Coronary artery (tissue), 2 donors: ENCODE results near the gene UBE2F.

Experiments used
- DNase-seq: peaks from one replicate; pipeline ENCODE4 v3.0.0-alpha.2; 2017; ENCODE audit warnings: low spot score
- H3K27ac ChIP-seq, 2 donors: fragments of 200-600 bp; sonication (generic); one replicate each; pipeline ENCODE4 v1.5.1; 2016 to 2019
- H3K4me3 ChIP-seq: fragments of 200-600 bp; sonication (generic); 2 replicates; pipeline ENCODE4 v1.5.1; 2016; ENCODE audit warnings: mild to moderate bottlenecking, moderate library complexity
- TF ChIP-seq, protein P1 (sequence below): fragments of 200-600 bp; sonication (generic); IDR thresholded peaks from one replicate; pipeline ENCODE4 v1.5.1; 2019; ENCODE audit warnings: antibody characterized with exemption

Gene UBE2F

DNA sequence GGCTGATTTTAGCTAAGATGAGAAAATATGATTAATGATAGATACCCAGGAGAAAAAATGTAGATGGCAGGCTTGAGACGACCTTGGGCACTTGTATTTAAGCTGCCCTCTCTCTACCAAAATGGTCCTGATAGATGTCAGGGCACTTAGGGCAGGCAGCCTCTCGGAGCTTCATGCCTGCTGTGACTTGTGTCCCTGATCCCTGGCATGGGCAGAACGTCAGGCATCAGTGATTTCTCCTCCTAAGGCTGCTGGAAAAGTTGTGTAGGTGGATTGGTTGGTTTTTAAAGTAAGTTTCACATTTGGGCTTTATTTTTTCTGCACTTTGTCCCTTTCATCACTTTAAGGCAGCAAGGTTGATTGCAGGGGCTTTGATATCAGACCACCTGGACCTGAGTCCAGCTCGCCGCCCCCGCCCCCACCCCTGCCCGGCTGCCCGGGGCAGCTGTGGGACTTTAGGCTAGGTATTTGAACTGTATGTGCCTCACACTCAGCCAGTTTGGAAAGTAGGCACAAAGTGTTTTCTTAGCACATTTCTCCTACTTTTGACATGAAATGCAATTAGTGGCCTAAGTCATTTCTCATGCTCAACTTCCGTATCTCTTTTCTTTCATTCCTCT, 59.0 kb downstream of the UBE2F start:
- TF ChIP-seq, protein P1, sequence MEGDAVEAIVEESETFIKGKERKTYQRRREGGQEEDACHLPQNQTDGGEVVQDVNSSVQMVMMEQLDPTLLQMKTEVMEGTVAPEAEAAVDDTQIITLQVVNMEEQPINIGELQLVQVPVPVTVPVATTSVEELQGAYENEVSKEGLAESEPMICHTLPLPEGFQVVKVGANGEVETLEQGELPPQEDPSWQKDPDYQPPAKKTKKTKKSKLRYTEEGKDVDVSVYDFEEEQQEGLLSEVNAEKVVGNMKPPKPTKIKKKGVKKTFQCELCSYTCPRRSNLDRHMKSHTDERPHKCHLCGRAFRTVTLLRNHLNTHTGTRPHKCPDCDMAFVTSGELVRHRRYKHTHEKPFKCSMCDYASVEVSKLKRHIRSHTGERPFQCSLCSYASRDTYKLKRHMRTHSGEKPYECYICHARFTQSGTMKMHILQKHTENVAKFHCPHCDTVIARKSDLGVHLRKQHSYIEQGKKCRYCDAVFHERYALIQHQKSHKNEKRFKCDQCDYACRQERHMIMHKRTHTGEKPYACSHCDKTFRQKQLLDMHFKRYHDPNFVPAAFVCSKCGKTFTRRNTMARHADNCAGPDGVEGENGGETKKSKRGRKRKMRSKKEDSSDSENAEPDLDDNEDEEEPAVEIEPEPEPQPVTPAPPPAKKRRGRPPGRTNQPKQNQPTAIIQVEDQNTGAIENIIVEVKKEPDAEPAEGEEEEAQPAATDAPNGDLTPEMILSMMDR = no peak
- no peak for DNase-seq

DNA sequence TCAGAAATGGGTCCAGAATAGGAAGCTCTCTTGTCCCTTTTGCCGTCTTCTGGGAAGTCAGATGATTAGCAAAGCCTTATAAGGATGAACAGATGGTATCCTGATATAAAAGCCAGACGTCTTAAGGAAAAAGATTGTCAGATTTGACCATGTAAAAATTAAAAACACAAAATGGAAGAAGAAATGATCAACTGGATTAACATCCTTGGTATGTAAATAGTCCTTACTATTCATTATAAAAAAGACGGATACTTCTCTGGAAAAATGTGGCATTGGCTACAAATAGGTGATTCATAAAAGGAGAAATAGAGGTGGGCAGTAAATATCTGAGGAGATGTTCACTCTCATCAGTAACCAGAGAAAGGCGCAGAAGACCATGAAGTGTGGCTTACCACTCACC, 60.2 kb downstream of the UBE2F start:
- TF ChIP-seq, protein P1 = no peak
- Histone ChIP-seq H3K4me3 (no peak overlapping the region), H3K27ac (no peak overlapping the region)
- DNase-seq = no peak

More for the DNA sequence above, 59.0 kb downstream of the UBE2F start:
- no peak overlapping the region for H3K4me3 ChIP-seq
- H3K27ac ChIP-seq = no peak overlapping the region

DNA sequence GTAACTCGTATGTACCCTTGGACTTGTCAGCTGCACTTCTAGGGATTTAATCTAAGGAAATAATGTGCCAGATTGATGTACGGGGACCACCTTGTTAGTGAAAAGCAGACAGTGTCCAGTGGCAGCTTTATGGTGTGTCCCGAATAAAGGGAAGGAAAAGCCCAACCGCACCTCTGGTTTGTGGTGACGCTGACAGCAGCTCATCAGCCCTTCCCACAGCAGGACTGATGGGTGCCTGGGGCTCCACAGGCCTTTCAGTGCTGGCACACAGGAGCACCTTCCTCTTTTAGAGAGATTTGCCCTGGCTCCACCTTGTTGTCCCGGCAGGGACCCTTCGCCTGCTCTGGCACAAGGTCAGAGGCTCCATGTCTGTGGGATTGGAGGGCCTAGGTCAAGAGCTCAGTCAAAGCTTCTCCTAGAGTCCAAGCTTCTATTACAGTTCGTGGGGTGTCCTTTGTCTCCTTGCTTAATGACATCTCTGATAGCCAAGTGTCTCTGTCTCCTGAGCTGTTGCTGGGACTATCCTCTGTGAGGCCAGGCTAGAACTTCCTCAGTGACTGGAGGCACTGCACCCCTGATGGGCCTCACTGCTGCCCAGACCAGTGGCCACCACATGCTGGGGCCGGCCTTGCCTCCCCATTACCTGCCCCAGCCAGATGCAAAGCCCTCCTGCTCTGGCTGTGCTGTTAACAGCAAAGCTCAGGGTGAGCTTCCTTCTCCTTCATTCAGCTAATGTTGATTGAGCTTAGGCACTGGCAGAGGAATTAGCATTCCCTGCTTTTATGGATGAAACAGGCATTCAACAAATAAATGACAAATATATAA, 61.0 kb downstream of the UBE2F start:
- TF ChIP-seq, protein P1 = no peak
- Histone ChIP-seq H3K4me3 (no peak overlapping the region), H3K27ac (no peak overlapping the region)
- DNase-seq = no peak

DNA sequence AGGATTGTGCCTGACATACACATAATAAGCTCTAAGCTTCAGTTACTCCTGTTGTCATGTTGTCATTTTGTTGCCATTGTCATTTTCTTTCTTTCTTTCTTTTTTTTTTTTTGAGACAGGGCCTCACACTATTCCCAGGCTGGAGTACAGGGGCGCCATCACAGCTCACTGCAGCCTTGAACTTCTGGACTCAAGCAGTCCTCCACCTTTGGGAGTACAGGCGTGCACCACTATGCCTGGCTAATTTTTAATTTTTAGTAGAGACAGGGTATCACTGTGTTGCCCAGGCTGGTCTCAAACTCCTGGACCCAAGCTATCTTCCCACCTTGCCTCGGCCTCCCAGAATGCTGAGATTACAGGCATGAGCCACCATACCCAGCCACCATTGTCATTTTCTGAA, 63.0 kb downstream of the UBE2F start:
- TF ChIP-seq, protein P1 = no peak
- DNase-seq = no peak
- no peak overlapping the region for H3K4me3 ChIP-seq
- H3K27ac ChIP-seq = no peak overlapping the region

DNA sequence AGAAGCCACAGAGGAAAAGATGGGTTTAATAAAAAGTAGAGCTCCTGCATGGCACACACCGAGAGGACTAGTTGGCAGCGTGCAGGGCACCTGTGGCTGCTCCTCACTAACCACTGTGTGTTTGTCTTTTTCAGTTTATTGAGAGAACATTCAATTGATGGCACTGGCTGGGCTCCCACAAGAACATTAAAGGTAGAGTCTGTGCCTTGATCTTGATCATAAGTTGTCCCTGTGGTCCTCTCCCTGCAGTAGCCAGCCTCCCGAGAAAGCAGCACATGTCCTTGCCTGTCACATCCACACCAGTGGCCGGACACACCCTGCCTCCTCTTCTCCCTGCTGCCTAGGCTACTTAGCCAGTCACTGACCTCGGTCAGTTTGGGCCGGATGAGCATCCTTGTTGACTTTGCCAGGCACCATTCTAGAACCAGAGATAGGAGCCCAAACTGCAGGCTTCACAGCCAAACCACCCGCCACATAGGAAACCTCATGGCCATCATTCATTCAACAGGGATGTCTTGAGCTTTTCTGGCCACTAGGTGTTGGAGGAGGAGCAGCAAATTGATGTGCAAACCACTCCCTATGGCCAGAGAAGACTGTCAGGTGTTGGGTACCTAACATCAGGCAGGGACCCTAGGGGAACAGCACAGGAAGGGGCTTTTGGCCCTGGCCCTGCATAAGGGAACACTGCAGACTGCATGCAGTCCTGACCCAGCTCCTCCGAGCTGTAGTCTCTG, 63.8 kb downstream of the UBE2F start:
- H3K27ac ChIP-seq = no peak overlapping the region
- H3K4me3 ChIP-seq = no peak overlapping the region
- no peak for DNase-seq
- TF ChIP-seq, protein P1 = no peak

DNA sequence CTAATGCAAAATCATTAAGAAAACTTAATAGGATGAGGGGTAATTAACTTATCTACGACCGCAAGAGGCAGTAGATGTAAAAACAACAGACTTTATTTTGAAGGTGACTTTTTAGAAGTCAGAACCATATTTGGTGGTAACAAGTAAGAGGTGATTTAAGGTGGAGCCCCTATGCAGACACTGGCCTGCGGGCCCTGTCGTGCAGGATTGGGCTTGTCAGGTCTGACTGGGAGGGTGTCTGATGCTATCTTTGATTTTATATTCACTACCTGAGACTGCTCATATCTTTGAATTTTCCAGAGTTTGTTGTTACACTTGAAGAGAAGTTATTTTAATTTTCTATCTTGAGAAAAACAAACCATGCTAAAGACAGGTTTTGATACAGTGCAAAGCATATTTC, 64.9 kb downstream of the UBE2F start:
- DNase-seq = no peak
- H3K4me3 ChIP-seq = no peak overlapping the region
- H3K27ac ChIP-seq = no peak overlapping the region
- TF ChIP-seq, protein P1 = no peak
